GM18909 (cell line): ENCODE measurements around the gene SLC6A13.
"Not testable (repeated sequence)": the region's sequence is repeated elsewhere in the genome, so short reads cannot be mapped to it uniquely, and the experiment has no call there.

Source experiments
- ATAC-seq: cut with Tn5 transposase; IDR thresholded peaks from one replicate; pipeline ENCODE4 v1.9.1; 2021; ENCODE audit warnings: mild to moderate bottlenecking; ENCODE audit not compliant: unreplicated experiment, poor library complexity

SLC6A13 gene

GRCh38 chr12:218728-219590, 43.7 kb downstream of the SLC6A13 start:
- ATAC-seq, result no peak

GRCh38 chr12:218221-218620, 44.4 kb downstream of the SLC6A13 start:
- ATAC-seq, result no peak

- ATAC-seq, result not testable (repeated sequence)
Observed at GRCh38 chr12:217029-217428, 45.6 kb downstream of the SLC6A13 start.

- no peak for ATAC-seq
Observed at GRCh38 chr12:215116-215515, 47.5 kb downstream of the SLC6A13 start.

DNA sequence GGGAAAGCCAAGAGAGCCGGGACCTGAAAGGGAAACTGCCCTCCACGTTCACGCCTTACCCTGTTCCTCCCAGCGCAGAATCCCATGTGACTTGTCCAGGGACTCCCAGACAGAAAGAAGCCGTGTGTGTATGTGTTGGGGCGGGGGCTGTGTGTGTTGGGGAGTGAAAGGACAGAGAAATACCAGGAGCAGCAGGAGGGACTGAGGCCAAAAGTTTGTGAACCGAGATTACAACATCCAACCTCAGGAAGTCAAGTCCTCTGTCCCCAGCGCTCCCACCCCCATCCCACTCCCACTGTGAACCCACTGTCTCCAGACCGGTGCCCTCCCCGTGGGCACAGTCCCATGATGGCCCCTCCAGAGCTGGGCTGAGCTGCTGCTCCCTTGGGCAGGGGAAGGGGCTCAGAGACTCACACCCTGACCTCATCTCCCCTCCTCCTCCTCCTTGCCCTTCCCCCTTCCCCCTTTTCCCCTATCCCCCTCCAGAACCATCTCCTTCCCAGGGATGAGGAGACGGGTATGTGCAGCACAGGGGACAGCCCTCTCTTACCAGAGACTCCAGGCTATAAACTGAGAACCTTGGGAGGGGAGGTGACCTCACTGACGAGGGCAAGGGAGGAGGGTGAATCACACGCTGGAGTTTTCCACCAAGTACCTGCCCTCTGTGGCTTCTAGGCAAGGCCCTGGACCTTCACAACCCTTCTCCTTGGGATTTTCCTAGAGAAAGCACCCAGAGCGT, 48.5 kb downstream of the SLC6A13 start, which contains the start of gene SLC6A12:
TSS of gene SLC6A12 (minus strand) at position 155 of the 739 bp plus-strand sequence. CDS start 4,171 bp downstream, outside the sequence.
- ATAC-seq, result no peak

DNA sequence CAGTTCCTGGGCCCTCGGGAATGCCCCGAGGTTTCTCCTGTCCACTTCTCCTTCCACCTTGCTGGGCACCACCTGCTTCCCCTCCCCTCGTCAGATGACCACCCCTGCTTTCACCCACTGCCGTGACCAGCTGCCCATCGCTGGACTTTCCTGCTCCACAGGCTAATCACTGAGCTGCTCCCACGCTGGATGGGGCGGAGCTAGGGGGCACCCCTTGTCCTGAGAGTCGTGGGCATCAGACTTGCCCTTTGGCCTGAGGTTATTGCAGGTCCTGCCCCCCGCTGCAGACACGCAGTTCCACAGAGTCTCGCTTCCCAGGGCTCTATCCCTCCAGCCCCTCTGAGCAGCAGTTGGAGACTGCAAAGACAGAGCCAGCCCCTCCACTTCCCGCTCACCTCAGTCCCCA, 49.1 kb downstream of the SLC6A13 start:
- no peak for ATAC-seq

DNA sequence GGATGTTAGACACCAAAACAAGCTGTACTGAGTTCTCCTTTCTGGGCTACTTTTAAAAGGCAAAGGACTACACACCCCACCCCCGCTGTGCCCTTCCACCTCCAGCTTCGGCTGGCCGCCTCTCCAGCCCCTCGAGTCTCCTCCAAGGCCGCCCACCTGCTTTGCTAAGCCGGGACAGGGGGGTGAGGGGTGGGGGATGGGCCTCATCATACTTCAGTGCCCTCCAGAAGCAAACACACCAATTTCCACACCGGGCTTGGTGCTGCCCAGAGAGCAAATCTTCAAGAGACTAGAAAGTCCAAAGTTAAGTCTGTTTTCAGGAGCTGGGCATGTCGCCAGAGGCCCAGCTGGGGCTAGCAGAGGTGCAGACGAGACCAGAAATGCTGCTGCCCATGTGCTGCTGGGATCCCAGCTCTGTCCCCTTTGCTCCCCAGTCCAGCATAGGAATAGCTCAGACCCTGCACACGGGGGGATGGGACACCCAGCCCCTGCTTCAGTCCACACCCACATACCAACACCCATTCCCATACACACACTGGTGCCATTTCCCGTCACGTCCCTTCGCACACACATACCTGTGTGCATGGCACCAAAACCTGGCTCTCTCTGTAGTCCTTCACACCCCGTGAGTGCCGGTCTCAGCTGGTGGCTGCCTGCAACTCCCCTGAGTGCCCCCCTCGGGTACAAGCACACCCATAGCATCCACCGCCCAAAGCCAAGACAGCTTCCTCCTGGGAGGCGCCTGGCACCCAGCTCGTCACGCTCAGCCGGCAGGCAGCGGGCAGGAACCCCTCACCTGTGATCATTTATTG, 49.7 kb downstream of the SLC6A13 start:
- no peak for ATAC-seq

DNA sequence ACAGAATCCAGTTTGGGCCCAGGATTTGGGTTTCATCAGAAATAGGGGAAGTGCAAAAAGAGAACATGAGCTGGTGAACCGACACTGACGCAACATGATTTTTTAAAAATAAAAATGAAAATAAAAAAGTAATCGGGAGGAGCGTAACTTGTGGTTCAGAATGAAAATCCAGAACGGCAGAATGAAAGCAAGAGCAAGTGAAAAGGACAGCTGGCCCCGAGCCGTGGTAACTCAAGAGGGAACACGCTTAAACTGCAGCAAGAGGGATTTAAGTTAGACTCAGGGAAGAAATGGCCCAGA, 50.3 kb downstream of the SLC6A13 start:
- no peak for ATAC-seq

GRCh38 chr12:211639-212414, 50.8 kb downstream of the SLC6A13 start:
- ATAC-seq, result no peak

GRCh38 chr12:211142-211465, 51.5 kb downstream of the SLC6A13 start:
- ATAC-seq, result no peak

DNA sequence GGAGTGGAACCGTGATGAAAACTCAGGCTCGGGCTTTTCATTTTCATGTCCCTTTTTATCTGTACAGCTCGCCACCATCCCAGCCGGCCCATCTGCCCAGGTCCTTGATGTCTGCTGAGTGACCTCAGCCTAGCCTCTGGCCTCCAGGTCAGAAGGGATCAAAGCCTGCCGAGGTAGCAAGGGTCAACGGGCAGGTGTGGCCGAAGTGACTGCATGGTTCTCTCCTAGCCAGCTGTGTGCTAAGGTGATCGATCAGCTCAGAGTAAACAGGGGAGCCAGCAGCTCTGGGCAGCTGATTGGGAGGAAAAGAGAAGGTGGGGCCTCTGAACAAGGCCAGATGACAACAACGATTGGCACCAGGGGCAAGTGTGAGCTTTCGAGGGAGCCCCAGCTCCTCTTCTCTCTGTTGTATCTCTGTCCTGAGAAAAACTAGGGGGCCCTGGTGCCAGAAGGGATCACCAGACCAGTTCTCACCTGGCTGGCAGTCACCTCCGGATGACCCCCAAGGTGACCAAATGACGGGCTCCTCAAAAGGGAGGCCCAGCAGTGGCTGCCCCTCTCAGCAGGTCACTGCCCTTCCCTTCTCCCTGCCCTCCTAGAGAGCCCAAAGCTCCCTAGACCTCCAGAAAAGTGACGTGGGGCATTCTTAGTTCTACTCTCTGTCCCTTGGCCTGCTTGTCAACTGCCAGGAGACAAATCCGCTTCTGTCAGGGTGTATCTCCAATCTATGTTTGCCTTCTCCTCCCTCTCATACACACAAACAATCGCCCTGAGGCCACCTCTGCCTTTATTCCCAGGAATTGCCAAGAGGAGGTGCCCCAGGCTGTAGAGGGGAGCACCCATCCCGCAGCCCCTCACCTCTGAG, 52.1 kb downstream of the SLC6A13 start:
- ATAC-seq, result no peak

GRCh38 chr12:209851-210250, 52.8 kb downstream of the SLC6A13 start:
- ATAC-seq, result no peak

- no peak for ATAC-seq
Observed at GRCh38 chr12:209246-209645, 53.4 kb downstream of the SLC6A13 start.

DNA sequence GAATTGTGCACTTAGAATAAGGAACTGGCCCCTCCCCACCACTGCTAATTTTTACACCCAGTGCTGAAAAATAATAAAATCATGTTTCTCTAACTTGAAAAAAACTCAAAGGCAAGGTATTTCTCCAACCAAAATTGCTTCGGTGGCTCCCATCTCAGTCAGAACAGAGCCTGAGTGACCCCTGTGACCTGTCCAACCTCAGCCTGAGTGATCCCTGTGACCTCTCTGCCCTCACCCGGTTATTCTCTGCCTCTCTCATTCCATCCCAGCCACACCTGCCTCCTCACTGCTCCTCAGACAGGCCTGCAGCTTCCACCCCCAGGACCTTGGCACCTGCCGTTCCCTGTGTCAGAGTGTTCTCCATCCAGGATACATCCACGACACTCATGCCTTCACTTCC, 53.8 kb downstream of the SLC6A13 start:
- ATAC-seq, result no peak

DNA sequence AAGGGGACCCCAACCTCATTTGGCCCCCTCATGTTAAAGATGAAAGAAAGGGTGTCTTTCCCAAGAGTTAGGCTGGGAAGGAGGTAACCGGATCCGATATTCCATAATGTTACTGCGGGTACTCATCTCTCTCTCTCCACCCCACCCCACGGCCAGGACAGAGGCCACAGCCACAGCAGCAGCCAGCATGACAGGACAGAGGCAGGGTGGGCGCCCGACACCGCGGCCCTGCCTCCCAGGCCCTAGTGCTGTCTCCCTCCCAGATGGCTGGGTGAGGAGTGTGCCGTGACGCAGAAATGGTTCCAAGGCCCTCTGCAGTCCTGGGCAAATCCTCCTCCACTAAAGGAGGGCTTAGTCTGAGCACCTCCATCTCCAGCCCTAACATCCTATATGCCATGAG, 54.8 kb downstream of the SLC6A13 start:
- no peak for ATAC-seq

DNA sequence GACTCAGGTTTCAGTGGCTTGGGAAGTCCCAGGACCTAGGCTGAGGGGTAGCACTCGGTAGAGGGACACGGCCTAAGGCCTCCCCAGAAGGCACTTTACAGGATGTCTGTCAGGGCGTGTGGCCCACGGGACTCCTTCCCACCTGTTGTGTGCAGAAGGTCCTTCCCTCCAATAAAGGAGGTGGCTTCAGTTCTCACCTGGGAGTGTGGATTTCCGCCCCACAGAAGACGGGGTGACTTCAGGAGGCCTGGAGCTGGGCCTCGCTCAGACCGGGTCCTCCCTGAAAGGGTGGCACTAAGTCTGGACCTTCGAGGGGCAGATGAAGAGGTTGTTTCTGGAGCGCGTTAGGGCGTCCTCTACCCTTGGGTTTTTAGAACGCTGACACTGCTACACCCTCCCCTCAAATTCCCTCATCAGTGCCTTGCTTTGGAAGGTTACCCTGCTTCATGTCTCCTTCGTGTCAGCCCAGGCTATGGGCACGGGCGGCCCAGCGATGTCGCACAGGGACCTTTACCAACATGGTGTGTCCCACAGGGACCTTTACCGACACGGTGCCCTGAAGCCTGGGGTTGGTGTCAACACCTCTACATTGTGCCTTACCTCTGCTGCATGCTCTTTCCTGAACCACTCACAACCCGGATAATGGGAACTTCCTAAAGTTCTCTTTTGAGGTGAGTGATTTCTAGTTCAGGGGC, 55.7 kb downstream of the SLC6A13 start:
- ATAC-seq, result no peak

GRCh38 chr12:205026-205425, 57.6 kb downstream of the SLC6A13 start:
- ATAC-seq, result no peak

GRCh38 chr12:204261-204678, 58.4 kb downstream of the SLC6A13 start:
- no peak for ATAC-seq
